ENCODE measurements around the gene NOC2L. TPM values are rescaled to one million over a fixed set of nuclear protein-coding genes. Genes with fewer than 3 reads are reported as not detected.

NOC2L gene
- total and polyA plus RNA-seq, 5 experiments from 2014 or later, result 49.5 to 78.3 (median 68.2) TPM

DNA sequence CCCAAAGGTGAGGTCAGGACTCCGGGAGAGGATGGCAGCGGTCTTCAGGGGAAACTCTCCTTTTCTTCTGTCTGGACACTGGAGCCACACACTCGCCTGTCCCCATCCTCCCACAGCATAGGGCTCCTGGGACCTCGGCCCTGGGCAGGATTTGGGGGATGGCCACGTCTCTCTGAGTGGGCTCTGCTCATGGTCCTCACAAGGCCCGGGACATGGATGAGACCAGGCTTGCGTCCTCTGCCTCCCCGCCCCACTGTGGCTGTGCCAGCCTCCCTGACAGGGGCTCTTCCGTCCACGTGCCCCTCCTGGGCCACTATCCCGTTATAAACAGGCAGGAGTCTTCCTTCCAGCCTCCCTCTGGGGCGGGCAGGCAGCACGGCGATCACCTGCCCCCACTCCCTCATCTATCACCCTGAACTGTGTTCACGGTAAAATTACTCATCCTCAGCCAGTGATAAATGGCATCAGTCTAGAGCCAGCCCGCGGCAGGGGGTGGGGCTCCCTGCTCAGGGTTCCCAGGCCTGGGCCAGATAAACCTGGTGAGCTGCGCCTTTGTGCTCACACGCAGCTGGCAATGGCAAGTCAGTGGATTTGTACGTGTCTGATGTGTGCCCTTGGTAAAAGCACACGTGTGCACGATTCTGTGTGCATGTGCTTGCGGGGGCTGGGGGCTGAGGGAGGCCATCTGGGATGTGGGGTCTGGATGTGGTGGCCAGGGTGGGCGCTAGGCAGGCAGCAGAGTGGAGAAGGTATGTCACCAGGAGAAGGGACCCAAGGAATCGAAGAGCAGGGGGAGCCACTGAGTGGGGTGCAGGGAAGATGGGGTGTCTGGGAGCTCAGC, 48.0 kb downstream of the NOC2L start:
- H3K9me3 Mint-ChIP-seq, result peaks cover 0 to 7% (median 0%) of the 10 kb centered on the region in 9 donors
- DNase-seq (peak in 1 of 10 donors; percentile 62), ATAC-seq (no peak)
- peaks cover 7 to 14% (median 9%) of the 10 kb centered on the region in 4 donors for H3K4me1 Mint-ChIP-seq
- H3K27me3 Mint-ChIP-seq, result peaks cover 13 to 76% (median 32%) of the 10 kb centered on the region in 5 donors
- H3K27ac Mint-ChIP-seq, result peak overlapping the region in 1 of 10 donors; percentile 46
- H3K36me3 Mint-ChIP-seq, result no peaks in the 10 kb centered on the region
- peak overlapping the region in 1 of 10 donors; percentile 15 for H3K4me3 Mint-ChIP-seq
- POLR2A ChIA-PET, result no interaction called here

GRCh38 chr1:910311-910880, 48.7 kb downstream of the NOC2L start:
- H3K27ac Mint-ChIP-seq, result no peak overlapping the region
- ATAC-seq (no peak), DNase-seq (peak in 2 of 10 donors; percentile 3 to 55)
- H3K36me3 Mint-ChIP-seq, result no peaks in the 10 kb centered on the region
- H3K27me3 Mint-ChIP-seq, result peaks cover 13 to 78% (median 33%) of the 10 kb centered on the region in 5 donors
- H3K4me3 Mint-ChIP-seq, result peak overlapping the region in 1 of 10 donors; percentile 15
- H3K9me3 Mint-ChIP-seq, result peaks cover 0 to 7% (median 0%) of the 10 kb centered on the region in 9 donors
- peaks cover 9 to 16% (median 10%) of the 10 kb centered on the region in 4 donors for H3K4me1 Mint-ChIP-seq
- POLR2A ChIA-PET, result no interaction called here

DNA sequence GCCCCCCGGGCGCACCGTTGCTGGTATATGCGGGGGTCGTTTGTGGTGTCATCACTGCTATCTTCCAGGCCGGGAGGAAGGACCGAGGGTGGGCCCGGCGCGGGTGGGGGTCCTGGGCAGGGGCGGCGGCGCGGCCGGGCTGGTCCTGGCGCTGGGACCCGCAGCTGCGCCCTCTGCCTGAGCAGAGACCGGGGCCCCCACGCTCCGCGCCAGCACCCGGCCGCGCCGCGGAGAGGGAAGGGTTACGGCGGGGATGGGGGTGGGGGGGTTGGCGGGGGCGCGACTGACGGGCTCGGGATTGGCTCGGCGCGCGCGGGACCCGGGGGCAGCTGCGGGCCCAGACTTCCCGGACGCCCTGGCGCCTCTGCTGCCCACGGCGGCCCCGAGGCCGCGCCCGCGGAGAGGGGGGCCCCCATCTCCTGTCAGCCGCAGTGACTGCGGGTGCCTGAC, 49.2 kb downstream of the NOC2L start:
- ATAC-seq, result no peak
- Mint-ChIP-seq H3K36me3 (no peaks in the 10 kb centered on the region), H3K27ac (no peak overlapping the region), H3K9me3 (peaks cover 0 to 7% (median 0%) of the 10 kb centered on the region in 9 donors), H3K4me3 (no peak overlapping the region), H3K4me1 (peaks cover 13 to 21% (median 14%) of the 10 kb centered on the region in 4 donors), H3K27me3 (peaks cover 13 to 76% (median 36%) of the 10 kb centered on the region in 5 donors)
- POLR2A ChIA-PET, result no interaction called here
- no peak for DNase-seq

DNA sequence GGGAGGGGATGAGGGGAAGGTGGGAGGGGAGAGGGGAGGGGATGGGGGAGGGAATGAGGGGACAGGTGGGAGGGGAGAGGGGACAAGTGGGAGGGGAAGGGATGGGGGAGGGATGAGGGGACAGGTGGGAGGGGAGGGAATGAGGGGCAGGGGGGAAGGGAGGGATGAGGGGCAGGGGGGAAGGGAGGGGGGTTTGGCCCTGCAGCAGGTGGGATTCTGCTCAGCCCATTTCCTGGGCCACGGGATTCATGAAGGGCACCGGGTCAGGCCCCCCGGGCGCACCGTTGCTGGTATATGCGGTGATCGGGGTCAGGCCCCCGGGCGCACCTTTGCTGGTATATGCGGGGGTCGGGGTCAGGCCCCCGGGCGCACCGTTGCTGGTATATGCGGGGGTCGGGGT, 50.4 kb downstream of the NOC2L start:
- POLR2A ChIA-PET, result no interaction called here

DNA sequence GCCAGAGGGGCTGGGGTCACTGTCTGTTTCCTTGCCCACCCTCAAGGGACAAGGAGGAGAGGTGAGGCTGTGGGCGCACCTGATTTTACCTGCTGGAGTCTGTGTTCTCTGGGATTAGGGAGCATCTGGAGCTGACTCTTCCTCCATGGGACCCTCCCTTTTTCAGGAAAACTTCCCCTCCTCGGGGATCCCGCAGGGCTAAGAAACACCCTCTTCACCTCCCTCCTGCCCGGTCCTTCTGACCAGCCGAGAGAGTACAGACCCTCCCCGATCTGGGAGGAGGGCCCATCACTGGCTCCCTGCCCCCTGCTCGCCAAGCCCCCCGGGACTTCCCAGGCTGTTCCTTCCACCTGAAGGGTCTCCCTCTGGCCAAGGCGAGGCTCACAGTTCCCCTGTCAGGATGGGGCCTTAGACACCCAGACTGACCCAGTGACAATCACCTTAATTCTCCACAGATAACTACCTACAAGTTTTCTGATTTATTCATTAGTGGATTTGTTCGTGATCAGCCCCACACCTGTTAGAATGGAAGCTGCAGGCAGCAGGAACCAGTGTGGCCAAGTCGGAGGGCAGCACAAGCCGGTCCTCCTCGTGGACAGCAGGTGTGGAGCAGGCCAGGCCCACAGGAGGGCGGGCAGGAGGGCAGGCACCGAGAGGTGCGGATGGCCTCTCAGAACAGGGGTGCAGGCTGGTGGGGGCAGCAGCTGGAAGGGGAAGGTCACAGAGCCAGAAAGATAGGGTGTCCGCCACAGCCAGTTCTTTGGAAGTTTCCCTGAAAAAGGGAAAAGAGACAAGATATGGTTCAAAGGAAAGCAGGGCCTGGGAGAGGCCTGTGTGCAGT, 51.2 kb downstream of the NOC2L start:
- Mint-ChIP-seq H3K4me3 (no peak overlapping the region), H3K36me3 (no peaks in the 10 kb centered on the region), H3K27me3 (peaks cover 13 to 58% (median 35%) of the 10 kb centered on the region in 5 donors), H3K27ac (no peak overlapping the region), H3K9me3 (peaks cover 0 to 7% (median 0%) of the 10 kb centered on the region in 9 donors), H3K4me1 (peaks cover 13 to 21% (median 19%) of the 10 kb centered on the region in 4 donors)
- POLR2A ChIA-PET, result no interaction called here
- ATAC-seq (no peak), DNase-seq (no peak)

More for the DNA sequence above, 50.4 kb downstream of the NOC2L start:
- Mint-ChIP-seq H3K27me3 (peaks cover 13 to 67% (median 36%) of the 10 kb centered on the region in 5 donors), H3K4me1 (peaks cover 13 to 21% (median 19%) of the 10 kb centered on the region in 4 donors), H3K4me3 (no peak overlapping the region), H3K27ac (no peak overlapping the region), H3K9me3 (peaks cover 0 to 7% (median 0%) of the 10 kb centered on the region in 9 donors), H3K36me3 (no peaks in the 10 kb centered on the region)
- ATAC-seq, result no peak
- DNase-seq, result no peak

DNA sequence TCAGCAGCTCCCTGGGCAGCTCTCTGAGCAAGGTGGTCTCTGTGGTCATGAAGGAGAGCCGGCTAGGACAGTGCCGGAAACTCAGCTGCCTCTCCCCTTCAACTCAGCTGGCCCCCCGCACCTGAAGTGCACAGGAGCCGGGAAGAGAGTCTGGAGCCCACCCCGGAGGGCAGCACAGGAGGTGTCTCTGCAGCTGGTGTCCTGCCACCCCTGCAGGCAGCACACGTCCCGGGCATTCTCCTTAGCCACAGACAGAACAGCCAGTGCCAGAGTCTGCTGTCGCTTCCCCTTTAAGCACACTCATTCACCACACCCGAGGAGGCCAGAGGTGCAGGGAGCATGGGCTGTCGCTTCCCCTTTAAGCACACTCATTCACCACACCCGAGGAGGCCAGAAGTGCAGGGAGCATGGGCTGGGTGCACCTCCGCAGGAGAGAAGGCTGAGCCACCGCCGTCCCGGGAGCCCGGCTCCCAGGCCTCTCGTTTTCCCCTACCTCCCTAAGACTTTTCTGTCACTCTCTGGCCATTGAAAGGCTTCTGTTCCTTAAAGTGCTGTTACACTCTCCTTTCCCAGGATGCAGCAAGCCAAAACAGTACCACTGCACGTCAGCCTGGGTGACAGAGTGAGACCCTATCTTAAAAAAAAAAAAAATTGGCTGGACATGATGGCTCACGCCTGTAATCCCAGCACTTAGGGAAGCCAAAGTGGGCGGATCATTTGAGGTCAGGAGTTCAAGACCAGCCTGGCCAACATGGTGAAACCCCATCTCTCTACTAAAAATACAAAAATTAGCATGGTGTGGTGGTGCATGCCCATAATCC, 52.2 kb downstream of the NOC2L start:
- Mint-ChIP-seq H3K36me3 (no peaks in the 10 kb centered on the region), H3K27me3 (peaks cover 13 to 49% (median 28%) of the 10 kb centered on the region in 5 donors), H3K9me3 (peaks cover 0 to 7% (median 0%) of the 10 kb centered on the region in 9 donors), H3K27ac (peak overlapping the region in 1 of 10 donors; percentile 55), H3K4me1 (peaks cover 7 to 18% (median 13%) of the 10 kb centered on the region in 4 donors), H3K4me3 (peak overlapping the region in 8 of 10 donors; percentile 7 to 80 (median 26))
- POLR2A ChIA-PET, result interaction anchor here (1.2 to 2.1 kb wide), 2 partner anchors 13 to 70 kb away, joined by 4 read pairs; no protein-coding TSS in a partner anchor
- DNase-seq (no peak), ATAC-seq (no peak)

- Mint-ChIP-seq H3K9me3 (peaks cover 0 to 5% (median 0%) of the 10 kb centered on the region in 9 donors), H3K4me1 (peaks cover 7 to 15% (median 13%) of the 10 kb centered on the region in 4 donors), H3K27ac (peak overlapping the region in 1 of 10 donors; percentile 55), H3K4me3 (peak overlapping the region in 9 of 10 donors; percentile 15 to 80 (median 59)), H3K36me3 (no peaks in the 10 kb centered on the region), H3K27me3 (peaks cover 7 to 44% (median 24%) of the 10 kb centered on the region in 5 donors)
- DNase-seq (peak in 1 of 10 donors; percentile 5), ATAC-seq (no peak)
- POLR2A ChIA-PET, result interaction anchor here (0.6 to 2.1 kb wide), 3 partner anchors 14 to 70 kb away, joined by 4 read pairs; no protein-coding TSS in a partner anchor
These were observed 53.1 kb downstream of the NOC2L start for GRCh38 chr1:905811-906599.

- peak overlapping the region; percentile 67 to 89 (median 75) for H3K4me3 Mint-ChIP-seq
- H3K27me3 Mint-ChIP-seq, result peaks cover 6 to 47% (median 22%) of the 10 kb centered on the region in 5 donors
- H3K4me1 Mint-ChIP-seq, result peaks cover 7 to 15% (median 12%) of the 10 kb centered on the region in 4 donors
- no peaks in the 10 kb centered on the region for H3K36me3 Mint-ChIP-seq
- H3K9me3 Mint-ChIP-seq, result peaks cover 0 to 5% (median 0%) of the 10 kb centered on the region in 9 donors
- peak in 4 of 10 donors; percentile 9 to 35 (median 27) for DNase-seq
- peak; percentile 35 to 37 for ATAC-seq
- H3K27ac Mint-ChIP-seq, result peak overlapping the region in 2 of 10 donors; percentile 34 to 75
- POLR2A ChIA-PET, result interaction anchor here (0.6 to 2.1 kb wide), 5 partner anchors 15 to 71 kb away, joined by 4 to 6 read pairs (median 4); partner anchors contain the start of gene NOC2L
These were observed 53.8 kb downstream of the NOC2L start for GRCh38 chr1:905071-905749.

GRCh38 chr1:904310-904950, 54.6 kb downstream of the NOC2L start:
- Mint-ChIP-seq H3K27ac (peak overlapping the region in 4 of 10 donors; percentile 34 to 59 (median 52)), H3K4me3 (peak overlapping the region in 9 of 10 donors; percentile 48 to 89 (median 76)), H3K9me3 (peaks cover 0 to 5% (median 0%) of the 10 kb centered on the region in 9 donors)

More at GRCh38 chr1:904310-904950, 54.6 kb downstream of the NOC2L start:
- ATAC-seq, result peak; percentile 90 to 93
- Mint-ChIP-seq H3K4me1 (peaks cover 7 to 15% (median 12%) of the 10 kb centered on the region in 4 donors), H3K36me3 (no peaks in the 10 kb centered on the region), H3K27me3 (peaks cover 6 to 54% (median 22%) of the 10 kb centered on the region in 5 donors)
- POLR2A ChIA-PET, result interaction anchor here (1.0 to 2.0 kb wide), 3 partner anchors 16 to 55 kb away, joined by 4 to 6 read pairs (median 4); partner anchors contain the start of gene NOC2L
- peak; percentile 73 to 90 (median 87) for DNase-seq

Data from naive thymus-derived CD8-positive, alpha-beta T cell (primary cell).